ENCODE data around the gene TUFT1. TPM values are rescaled to one million over a fixed set of nuclear protein-coding genes. Genes with fewer than 3 reads are reported as not detected.
A peak's percentile ranks its signal among the peaks of the same experiment; 100 is the strongest.
"Not testable (repeated sequence)": the region's sequence is repeated elsewhere in the genome, so short reads cannot be mapped to it uniquely, and the experiment has no call there.

Gene TUFT1
- total RNA-seq, 1 donor from 2014 or later: 16.0 TPM

DNA sequence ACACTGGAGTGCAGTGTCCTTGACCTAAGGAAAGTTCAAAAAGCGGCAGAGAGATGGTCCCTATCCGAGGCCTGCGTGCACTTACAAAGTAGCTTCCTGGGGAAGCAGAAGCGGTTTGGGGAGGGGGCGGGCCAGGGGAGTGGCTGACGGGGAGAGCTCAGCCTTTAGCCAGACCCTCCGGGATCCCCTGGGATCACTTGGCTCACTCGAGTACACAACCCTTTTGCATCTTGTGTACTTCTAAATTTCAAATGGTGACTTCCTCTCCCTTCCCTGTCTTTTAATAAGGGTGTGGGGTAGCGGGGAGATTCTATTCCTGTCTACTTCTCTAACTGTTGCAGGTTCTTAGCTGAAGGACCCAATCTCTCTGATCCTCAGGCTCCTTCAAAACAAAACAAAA lies 53.6 kb downstream of the TUFT1 start:
- Histone ChIP-seq H3K4me3 (no peak overlapping the region), H3K4me1 (no peaks in the 10 kb centered on the region), H3K27ac (no peak overlapping the region), H3K27me3 (no peaks in the 10 kb centered on the region), H3K9me3 (no peaks in the 10 kb centered on the region), H3K36me3 (no peaks in the 10 kb centered on the region)
- intact Hi-C loops (cut with DNase I): loop anchor here (5.0 kb wide), 1 partner anchor 139 kb away; no protein-coding TSS in a partner anchor
- DNase-seq (ENCODE audit: extremely low spot score in 2 of 2): no peak
- no peak for TF ChIP-seq POLR2AphosphoS5 (IDR thresholded peaks at IDR 0.05; ENCODE audit: insufficient read depth in 1 of 2, low read depth in 1 of 2)
- TF ChIP-seq, protein P1, sequence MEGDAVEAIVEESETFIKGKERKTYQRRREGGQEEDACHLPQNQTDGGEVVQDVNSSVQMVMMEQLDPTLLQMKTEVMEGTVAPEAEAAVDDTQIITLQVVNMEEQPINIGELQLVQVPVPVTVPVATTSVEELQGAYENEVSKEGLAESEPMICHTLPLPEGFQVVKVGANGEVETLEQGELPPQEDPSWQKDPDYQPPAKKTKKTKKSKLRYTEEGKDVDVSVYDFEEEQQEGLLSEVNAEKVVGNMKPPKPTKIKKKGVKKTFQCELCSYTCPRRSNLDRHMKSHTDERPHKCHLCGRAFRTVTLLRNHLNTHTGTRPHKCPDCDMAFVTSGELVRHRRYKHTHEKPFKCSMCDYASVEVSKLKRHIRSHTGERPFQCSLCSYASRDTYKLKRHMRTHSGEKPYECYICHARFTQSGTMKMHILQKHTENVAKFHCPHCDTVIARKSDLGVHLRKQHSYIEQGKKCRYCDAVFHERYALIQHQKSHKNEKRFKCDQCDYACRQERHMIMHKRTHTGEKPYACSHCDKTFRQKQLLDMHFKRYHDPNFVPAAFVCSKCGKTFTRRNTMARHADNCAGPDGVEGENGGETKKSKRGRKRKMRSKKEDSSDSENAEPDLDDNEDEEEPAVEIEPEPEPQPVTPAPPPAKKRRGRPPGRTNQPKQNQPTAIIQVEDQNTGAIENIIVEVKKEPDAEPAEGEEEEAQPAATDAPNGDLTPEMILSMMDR (IDR thresholded peaks at IDR 0.05): no peak

DNA sequence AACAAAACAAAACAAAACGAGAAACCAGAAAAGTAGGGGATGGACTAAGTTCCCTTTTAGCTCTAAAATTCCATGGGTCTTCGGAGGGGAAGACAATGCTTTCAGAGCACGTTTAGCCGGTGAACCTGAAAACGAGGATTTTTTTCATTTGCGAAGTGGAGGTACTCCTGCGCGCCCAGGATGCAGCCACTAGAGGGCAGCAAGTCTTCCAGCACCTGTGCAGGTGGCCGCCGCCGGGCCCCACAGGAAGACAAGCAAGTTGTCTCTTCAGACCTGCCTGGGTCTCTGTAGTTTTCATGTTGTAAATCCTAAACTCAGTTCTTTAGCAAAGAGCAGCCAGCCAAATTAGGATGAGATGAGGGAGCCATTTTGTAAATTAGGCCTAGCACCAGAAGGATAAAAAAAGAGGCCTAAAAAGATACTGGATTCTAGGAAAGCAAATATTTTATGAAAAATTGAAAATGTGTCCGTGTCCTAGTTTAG lies 54.1 kb downstream of the TUFT1 start:
- Histone ChIP-seq H3K36me3 (no peaks in the 10 kb centered on the region), H3K9me3 (no peaks in the 10 kb centered on the region), H3K4me3 (no peak overlapping the region), H3K27me3 (no peaks in the 10 kb centered on the region), H3K4me1 (no peaks in the 10 kb centered on the region), H3K27ac (no peak overlapping the region)
- no peak for TF ChIP-seq POLR2A (IDR thresholded peaks at IDR 0.05)
- TF ChIP-seq POLR2AphosphoS5 (IDR thresholded peaks at IDR 0.05; ENCODE audit: insufficient read depth in 1 of 2, low read depth in 1 of 2): no peak
- TF ChIP-seq, protein P1 (IDR thresholded peaks at IDR 0.05): peak; percentile 61 to 84 (median 75)
- intact Hi-C loops (cut with DNase I): loop anchor here (5.0 kb wide), 1 partner anchor 138 kb away; no protein-coding TSS in a partner anchor
- no peak for DNase-seq (ENCODE audit: extremely low spot score in 2 of 2)

DNA sequence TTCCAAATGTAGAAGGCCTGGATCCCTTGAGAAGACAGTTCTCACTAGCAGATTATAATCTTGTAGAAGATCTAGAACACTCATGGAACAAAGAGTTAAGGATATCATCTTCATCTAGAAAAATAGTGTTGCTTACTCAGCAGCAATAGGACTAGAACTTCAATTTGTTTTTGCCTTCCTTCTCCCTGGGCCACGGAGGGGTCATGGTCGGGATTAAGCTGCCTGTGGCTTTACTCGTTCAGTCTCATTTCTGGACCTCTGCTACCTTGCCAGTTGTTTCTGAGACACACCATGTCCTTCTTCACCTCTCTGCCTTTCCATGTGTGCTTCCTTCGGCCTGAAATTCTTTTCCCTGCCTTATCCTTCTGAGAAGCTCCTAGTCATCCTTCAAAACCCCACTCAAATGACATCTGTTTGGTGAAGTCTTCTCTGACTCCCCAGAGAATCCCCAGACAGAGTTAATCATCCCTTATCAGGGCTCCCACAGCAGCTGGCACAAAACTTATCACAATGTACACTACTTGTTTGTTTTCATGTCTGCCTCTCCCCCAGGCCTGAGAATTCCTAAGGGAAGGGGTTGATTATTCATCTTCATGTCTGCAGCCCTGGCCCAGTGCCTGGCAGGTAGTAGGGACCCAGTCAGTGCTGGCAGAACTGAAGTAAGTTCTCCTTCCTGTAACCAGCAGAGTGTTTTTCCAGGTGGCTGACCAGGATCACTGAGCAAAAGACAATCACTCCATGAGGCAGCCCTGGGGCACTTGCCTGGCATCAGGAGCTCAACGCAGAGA lies 56.3 kb downstream of the TUFT1 start:
- Histone ChIP-seq H3K36me3 (no peaks in the 10 kb centered on the region), H3K27me3 (no peaks in the 10 kb centered on the region), H3K4me1 (no peaks in the 10 kb centered on the region), H3K4me3 (no peak overlapping the region), H3K27ac (no peak overlapping the region), H3K9me3 (no peaks in the 10 kb centered on the region)
- DNase-seq (ENCODE audit: extremely low spot score in 2 of 2): no peak
- TF ChIP-seq, protein P1 (IDR thresholded peaks at IDR 0.05): no peak
- TF ChIP-seq POLR2AphosphoS5 (IDR thresholded peaks at IDR 0.05; ENCODE audit: insufficient read depth in 1 of 2, low read depth in 1 of 2) (no peak), POLR2A (IDR thresholded peaks at IDR 0.05) (no peak)
- intact Hi-C loops (cut with DNase I): no loop called here

DNA sequence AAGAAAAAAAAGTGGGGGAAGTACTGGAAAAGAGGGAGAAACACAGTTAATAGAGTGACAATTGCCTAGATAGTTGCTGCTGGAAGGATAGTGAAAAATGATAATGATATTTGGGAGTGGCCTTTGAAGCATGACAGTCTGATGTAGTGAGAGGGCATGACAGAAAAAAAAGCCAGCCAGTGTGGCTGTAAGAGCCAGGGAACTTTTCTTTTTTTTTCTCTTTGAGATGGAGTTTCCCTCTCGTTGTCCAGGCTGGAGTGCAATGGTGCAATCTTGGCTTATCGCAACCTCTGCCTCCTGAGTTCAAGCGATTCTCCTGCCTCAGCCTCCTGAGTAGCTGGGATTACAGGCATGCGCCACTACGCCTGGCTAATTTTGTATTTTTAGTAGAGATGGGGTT lies 62.4 kb downstream of the TUFT1 start:
- H3K27me3 ChIP-seq; H3K4me1 ChIP-seq; H3K4me3 ChIP-seq; H3K36me3 ChIP-seq; DNase-seq (ENCODE audit: extremely low spot score in 2 of 2); H3K9me3 ChIP-seq; intact Hi-C loops (cut with DNase I); H3K27ac ChIP-seq: not testable (repeated sequence)

DNA sequence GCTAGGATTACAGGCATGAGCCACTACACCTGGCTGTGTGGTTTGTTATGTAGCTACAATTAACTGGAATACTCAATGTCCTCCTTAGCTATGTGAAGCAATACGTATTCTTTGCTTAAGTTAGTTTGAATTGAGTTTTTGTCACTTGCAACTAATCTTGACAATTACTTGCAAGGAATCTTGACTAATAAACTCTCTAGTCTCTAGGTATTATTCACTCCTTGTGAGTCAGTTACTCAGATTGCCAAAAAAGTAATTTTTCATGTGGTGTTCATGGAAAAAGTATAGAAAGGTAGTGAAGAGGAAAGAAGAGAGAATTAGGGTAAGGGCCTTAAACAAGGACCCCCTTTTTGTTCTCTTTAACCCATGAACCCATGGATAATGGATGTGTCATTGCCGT lies 64.2 kb downstream of the TUFT1 start:
- DNase-seq (ENCODE audit: extremely low spot score in 2 of 2): no peak
- Histone ChIP-seq H3K36me3 (no peaks in the 10 kb centered on the region), H3K4me1 (no peaks in the 10 kb centered on the region), H3K27ac (no peak overlapping the region), H3K27me3 (no peaks in the 10 kb centered on the region), H3K4me3 (no peak overlapping the region), H3K9me3 (no peaks in the 10 kb centered on the region)
- TF ChIP-seq POLR2A (IDR thresholded peaks at IDR 0.05): no peak
- TF ChIP-seq, protein P1 (IDR thresholded peaks at IDR 0.05): no peak
- no peak for TF ChIP-seq POLR2AphosphoS5 (IDR thresholded peaks at IDR 0.05; ENCODE audit: insufficient read depth in 1 of 2, low read depth in 1 of 2)
- intact Hi-C loops (cut with DNase I): no loop called here

Measured in vagina (tissue), 2 donors.